MM.1S (cell line): ENCODE results near the gene SLC45A1.

Source experiments
- EZH2 ChIP-seq: fragments of 300-600 bp; sonication (generic); optimal IDR thresholded peaks from 2 replicates; pipeline ENCODE3; 2017; ENCODE audit warnings: low read depth, mild to moderate bottlenecking, antibody characterized with exemption, low read length, mixed read lengths
- EZH2phosphoT487 ChIP-seq: fragments of 300-600 bp; sonication (generic); IDR thresholded peaks from 2 replicates; pipeline ENCODE4 v1.6.1; 2018; ENCODE audit warnings: antibody characterized with exemption, low read length
- TF ChIP-seq, protein P1 (sequence below): fragments of 300-600 bp; sonication (generic); IDR thresholded peaks from 2 replicates; pipeline ENCODE4 v1.5.1; 2016; ENCODE audit warnings: antibody characterized with exemption, low read length, mixed read lengths

- TF ChIP-seq, protein P1, sequence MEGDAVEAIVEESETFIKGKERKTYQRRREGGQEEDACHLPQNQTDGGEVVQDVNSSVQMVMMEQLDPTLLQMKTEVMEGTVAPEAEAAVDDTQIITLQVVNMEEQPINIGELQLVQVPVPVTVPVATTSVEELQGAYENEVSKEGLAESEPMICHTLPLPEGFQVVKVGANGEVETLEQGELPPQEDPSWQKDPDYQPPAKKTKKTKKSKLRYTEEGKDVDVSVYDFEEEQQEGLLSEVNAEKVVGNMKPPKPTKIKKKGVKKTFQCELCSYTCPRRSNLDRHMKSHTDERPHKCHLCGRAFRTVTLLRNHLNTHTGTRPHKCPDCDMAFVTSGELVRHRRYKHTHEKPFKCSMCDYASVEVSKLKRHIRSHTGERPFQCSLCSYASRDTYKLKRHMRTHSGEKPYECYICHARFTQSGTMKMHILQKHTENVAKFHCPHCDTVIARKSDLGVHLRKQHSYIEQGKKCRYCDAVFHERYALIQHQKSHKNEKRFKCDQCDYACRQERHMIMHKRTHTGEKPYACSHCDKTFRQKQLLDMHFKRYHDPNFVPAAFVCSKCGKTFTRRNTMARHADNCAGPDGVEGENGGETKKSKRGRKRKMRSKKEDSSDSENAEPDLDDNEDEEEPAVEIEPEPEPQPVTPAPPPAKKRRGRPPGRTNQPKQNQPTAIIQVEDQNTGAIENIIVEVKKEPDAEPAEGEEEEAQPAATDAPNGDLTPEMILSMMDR, result no peak
- TF ChIP-seq EZH2 (no peak), EZH2phosphoT487 (no peak)
Observed at GRCh38 chr1:8284127-8284526, 33.8 kb upstream of the SLC45A1 start.
